DOHH2 (cell line): ENCODE data around the gene KEL.

Experiments
- EZH2phosphoT487 ChIP-seq: fragments of 200-600 bp; sonication (generic); IDR thresholded peaks from 2 replicates; pipeline ENCODE4 v1.6.1; 2017; ENCODE audit warnings: borderline replicate concordance, mild to moderate bottlenecking, antibody characterized with exemption, low read length, moderate library complexity, mixed read lengths
- TF ChIP-seq, protein P1 (sequence below): fragments of 200-600 bp; sonication (generic); IDR thresholded peaks from one replicate; pipeline ENCODE4 v1.5.1; 2014; ENCODE audit warnings: antibody characterized with exemption, mild to moderate bottlenecking, low read depth, low read length; ENCODE audit not compliant: poor library complexity, severe bottlenecking

- TF ChIP-seq, protein P1, sequence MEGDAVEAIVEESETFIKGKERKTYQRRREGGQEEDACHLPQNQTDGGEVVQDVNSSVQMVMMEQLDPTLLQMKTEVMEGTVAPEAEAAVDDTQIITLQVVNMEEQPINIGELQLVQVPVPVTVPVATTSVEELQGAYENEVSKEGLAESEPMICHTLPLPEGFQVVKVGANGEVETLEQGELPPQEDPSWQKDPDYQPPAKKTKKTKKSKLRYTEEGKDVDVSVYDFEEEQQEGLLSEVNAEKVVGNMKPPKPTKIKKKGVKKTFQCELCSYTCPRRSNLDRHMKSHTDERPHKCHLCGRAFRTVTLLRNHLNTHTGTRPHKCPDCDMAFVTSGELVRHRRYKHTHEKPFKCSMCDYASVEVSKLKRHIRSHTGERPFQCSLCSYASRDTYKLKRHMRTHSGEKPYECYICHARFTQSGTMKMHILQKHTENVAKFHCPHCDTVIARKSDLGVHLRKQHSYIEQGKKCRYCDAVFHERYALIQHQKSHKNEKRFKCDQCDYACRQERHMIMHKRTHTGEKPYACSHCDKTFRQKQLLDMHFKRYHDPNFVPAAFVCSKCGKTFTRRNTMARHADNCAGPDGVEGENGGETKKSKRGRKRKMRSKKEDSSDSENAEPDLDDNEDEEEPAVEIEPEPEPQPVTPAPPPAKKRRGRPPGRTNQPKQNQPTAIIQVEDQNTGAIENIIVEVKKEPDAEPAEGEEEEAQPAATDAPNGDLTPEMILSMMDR, result no peak
- TF ChIP-seq EZH2phosphoT487, result no peak
These were observed 69.2 kb downstream of the KEL start for GRCh38 chr7:142892951-142893350.
